ENCODE results near the gene MYO10.

MYO10 gene

DNA sequence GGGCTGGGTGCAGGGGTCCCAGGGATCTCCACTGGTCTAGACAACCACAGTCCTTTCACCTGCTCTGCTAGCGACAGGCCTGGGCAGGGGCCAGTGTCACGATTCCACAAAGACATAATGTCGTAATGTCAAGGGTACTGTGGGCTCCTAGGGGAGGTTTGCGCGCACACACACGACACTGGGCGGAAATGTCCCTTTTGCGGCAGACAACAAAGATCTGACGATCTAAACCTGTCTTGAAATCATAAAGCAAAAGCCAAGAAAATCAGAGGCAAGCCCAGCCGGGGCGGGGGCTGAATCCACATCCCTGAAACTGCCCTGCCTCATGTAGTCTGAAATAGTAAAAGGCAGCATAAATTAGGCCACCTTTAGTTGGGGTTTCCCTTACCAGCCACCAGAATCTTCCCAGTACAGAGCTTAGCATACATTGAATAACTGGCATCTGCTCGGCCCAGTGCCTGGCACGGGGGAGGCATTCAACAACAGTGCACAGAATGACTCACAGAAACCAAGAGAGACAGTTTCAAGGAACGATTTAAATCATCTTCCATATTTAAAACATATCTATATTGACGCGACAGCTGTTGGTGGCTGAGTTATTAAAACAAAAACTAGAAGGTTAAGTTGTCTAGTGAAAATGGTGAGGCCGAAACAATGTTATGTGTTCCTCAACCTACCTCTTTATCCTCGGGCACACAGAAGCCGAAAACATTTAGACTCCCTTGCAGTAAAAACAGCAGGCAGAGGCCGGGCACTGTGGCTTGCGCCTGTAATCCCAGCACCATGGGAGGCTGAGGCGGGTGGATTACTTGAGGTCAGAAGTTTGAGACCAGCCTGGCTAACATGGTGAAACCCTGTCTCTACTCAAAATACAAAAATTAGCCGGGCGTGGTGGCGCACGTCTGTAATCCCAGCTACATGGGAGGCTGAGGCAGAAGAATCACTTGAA lies 151.0 kb downstream of the MYO10 start:
- no peak overlapping the region for H3K4me3 ChIP-seq (replicated peaks; ENCODE audit: low read depth, low read length)
- TF ChIP-seq, protein P1, sequence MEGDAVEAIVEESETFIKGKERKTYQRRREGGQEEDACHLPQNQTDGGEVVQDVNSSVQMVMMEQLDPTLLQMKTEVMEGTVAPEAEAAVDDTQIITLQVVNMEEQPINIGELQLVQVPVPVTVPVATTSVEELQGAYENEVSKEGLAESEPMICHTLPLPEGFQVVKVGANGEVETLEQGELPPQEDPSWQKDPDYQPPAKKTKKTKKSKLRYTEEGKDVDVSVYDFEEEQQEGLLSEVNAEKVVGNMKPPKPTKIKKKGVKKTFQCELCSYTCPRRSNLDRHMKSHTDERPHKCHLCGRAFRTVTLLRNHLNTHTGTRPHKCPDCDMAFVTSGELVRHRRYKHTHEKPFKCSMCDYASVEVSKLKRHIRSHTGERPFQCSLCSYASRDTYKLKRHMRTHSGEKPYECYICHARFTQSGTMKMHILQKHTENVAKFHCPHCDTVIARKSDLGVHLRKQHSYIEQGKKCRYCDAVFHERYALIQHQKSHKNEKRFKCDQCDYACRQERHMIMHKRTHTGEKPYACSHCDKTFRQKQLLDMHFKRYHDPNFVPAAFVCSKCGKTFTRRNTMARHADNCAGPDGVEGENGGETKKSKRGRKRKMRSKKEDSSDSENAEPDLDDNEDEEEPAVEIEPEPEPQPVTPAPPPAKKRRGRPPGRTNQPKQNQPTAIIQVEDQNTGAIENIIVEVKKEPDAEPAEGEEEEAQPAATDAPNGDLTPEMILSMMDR (IDR thresholded peaks at IDR 0.05; ENCODE audit: low read depth, low read length, missing control alignments): no peak
- no peak for DNase-seq (ENCODE audit: extremely low read depth, low read depth)

DNA sequence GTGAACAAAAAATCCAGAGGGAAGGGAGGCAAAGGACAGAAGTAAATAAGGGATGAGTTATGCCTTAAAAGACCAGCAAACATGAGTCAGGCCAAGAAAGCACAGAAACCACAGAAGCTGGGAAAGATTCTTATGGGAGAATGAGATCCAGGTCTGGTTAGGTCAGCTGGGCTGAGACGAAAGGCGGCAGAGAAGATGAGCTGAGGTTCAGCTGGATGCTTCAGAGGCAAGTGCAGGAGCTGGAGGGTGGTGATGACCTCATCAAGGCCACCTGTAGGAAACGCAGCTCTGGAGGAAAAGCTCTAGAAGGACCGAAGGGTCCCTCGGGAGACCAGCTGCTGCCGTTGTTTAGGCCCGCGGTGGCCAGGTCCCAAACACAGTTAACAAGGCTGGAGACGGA lies 152.0 kb downstream of the MYO10 start:
- TF ChIP-seq, protein P1 (IDR thresholded peaks at IDR 0.05; ENCODE audit: low read depth, low read length, missing control alignments): no peak
- no peak for DNase-seq (ENCODE audit: extremely low read depth, low read depth)
- no peak overlapping the region for H3K4me3 ChIP-seq (replicated peaks; ENCODE audit: low read depth, low read length)

DNA sequence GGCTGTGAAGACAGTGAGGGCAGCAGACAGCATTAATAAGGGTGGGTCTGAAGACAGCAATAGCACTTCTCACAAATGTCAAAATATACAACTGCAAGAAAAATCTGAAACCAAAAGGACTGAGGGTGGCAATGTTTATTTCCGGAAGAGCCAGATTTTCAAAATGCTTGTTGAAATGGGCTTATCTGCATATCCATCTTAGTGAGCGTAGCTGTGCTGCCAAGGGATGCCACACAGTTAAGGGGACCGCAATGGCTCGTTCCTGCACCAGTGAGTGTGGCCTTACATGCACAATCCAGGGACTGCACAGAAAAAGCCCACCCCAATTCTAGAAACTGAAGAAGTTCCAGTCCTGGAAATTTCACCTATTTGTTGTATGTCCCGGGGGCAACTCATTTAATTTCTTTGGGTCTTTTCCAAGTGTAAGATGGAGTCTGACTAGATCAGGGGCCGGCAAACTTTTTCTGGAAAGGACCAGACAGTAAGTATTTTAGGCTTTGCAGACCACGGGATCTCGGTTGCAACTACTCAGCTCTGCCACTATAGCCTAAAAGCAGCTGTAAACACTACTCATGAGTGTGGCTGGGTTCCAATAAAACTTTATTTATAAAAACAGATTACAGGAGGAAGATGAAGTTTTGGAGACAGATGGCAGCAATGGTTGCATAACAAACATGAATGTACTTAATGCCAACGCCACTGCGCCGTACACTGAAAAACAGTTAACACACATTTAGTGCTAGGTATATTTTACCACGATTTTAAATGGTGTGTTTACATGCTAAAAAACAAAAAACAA lies 154.1 kb downstream of the MYO10 start:
- no peak for DNase-seq (ENCODE audit: extremely low read depth, low read depth)
- no peak overlapping the region for H3K4me3 ChIP-seq (replicated peaks; ENCODE audit: low read depth, low read length)
- TF ChIP-seq, protein P1 (IDR thresholded peaks at IDR 0.05; ENCODE audit: low read depth, low read length, missing control alignments): no peak

DNA sequence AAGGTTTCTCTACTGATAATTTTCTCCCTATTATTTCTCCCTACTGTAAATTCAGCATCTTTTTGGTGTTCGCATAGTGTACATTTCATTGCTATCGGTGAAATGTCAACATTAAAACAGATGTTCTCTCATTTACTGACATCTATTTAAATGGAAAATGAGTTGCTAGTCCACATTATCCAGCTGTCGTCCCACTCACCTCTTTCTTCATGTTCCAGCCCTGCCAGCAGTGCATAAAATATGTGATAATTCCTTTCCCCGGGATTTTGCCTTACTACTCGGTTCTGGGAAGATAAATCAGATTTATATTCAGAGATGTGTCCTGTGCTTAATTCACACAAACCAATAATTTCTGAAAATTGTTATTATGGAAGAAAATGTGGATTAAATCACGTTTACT lies 155.8 kb downstream of the MYO10 start:
- DNase-seq (ENCODE audit: extremely low read depth, low read depth): no peak
- no peak overlapping the region for H3K4me3 ChIP-seq (replicated peaks; ENCODE audit: low read depth, low read length)
- TF ChIP-seq, protein P1 (IDR thresholded peaks at IDR 0.05; ENCODE audit: low read depth, low read length, missing control alignments): no peak

DNA sequence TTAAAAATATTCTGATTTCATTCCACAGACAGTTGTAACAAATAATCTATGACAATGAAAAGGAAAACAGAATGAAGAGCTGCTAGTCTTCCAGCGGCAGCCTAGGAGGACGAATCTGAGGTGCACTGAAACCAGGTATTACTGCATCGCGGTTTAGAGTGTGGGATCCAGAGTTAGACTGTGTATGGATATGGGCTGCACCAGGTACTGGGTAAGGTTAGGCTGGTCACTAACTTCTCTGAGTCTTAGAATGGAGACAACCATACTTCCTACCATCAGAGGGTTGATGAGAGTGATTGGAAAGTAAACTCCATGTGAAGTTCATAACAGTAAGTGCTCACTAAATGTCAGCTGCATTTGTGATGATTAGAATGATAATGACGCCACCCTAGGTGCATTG lies 158.7 kb downstream of the MYO10 start:
- DNase-seq (ENCODE audit: extremely low read depth, low read depth): no peak
- H3K4me3 ChIP-seq (replicated peaks; ENCODE audit: low read depth, low read length): no peak overlapping the region
- TF ChIP-seq, protein P1 (IDR thresholded peaks at IDR 0.05; ENCODE audit: low read depth, low read length, missing control alignments): no peak

DNA sequence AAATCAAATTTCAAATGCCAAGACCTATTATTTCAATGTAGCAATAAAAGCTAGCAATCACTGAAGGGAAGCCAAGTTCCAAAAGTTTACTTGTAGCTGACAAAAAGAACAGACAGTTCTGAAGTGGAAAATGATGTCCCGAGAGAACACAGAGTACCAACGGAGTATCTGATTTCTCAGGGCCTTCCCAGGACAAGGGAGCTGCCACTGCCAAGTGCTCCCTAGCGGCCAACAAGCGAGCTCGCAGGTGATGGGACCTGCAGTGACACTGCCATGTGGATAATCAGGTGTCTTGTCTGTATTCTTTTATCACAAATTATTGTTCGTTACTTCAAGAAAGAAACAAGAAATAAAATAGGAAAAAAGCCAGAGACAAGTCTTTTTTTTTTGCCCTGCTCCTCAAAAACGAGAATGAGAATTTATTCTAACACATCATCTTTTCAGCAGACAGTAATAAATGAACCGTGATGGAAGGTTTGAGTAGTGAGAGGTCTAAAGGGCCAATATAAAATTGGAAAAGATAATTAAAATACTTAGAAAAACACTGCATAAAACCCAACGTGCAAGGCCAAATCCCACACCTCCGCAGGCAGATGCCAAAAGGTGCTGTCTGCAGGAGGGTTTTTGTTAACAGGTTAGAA lies 159.4 kb downstream of the MYO10 start:
- TF ChIP-seq, protein P1 (IDR thresholded peaks at IDR 0.05; ENCODE audit: low read depth, low read length, missing control alignments): peak; percentile 6
- DNase-seq (ENCODE audit: extremely low read depth, low read depth): no peak

More for the DNA sequence above, 159.4 kb downstream of the MYO10 start:
- H3K4me3 ChIP-seq (replicated peaks; ENCODE audit: low read depth, low read length): no peak overlapping the region
